Mucosa of descending colon (tissue), 3 donors: ENCODE results near the gene ABCA4. TPM values are rescaled to one million over a fixed set of nuclear protein-coding genes. Genes with fewer than 3 reads are reported as not detected.
A peak's percentile ranks its signal among the peaks of the same experiment; 100 is the strongest.

ENCODE experiments used
- ATAC-seq: fragments of 200-7000 bp; cut with Tn5 transposase; one replicate; pipeline ENCODE4 v1.9.1; 2020; ENCODE audit warnings: mild to moderate bottlenecking, moderate library complexity
- DNase-seq, 3 donors: peaks; one replicate each; pipeline ENCODE4 v3.0.0-alpha.2; 2020
- H3K36me3 ChIP-seq: fragments of 200-600 bp; one replicate; pipeline ENCODE4 v1.8.0; 2021; ENCODE audit warnings: low read depth, mild to moderate bottlenecking
- H3K4me1 ChIP-seq: fragments of 200-600 bp; one replicate; pipeline ENCODE4 v1.8.0; 2021; ENCODE audit warnings: low read depth, mild to moderate bottlenecking
- H3K4me3 ChIP-seq: fragments of 200-600 bp; one replicate; pipeline ENCODE4 v1.8.0; 2021; ENCODE audit warnings: mild to moderate bottlenecking
- H3K9me3 ChIP-seq: fragments of 200-600 bp; one replicate; pipeline ENCODE4 v1.8.0; 2021; ENCODE audit warnings: mild to moderate bottlenecking
- intact Hi-C, 2 donors: fragments of 100-400 bp; cut with DNase I in 1 of 2; cut with micrococcal nuclease in 1 of 2; formaldehyde crosslinking; loops; one replicate each; pipeline versions ENCODE4 v1.11.0 to v1.11.1; 2022; cut with DNase I, micrococcal nuclease
- total RNA-seq, 3 donors: library from RNA; stranded (reverse); fragmentation: NEBNext Ultra II Directional in 2 of 3; extraction: Animal tissue kit (Norgen Biotek cat#: 25700) in 2 of 3; gene quantifications; one replicate each; pipeline versions ENCODE4 v1.2.1 to v1.2.4, GENCODE V29; 2021 to 2023
- TF ChIP-seq, protein P1 (sequence below): fragments of 200-600 bp; IDR thresholded peaks from one replicate; pipeline ENCODE4 v1.8.0; 2022; ENCODE audit warnings: antibody characterized with exemption, mild to moderate bottlenecking
- donor health status: DM: no; HTN: no; CAD: no; lungs with moderate emphysema.
- donor health status: DM: no; HTN: no; CAD: no.
- donor health status: DM: no; HTN: yes; CAD: no.

The ABCA4 gene
- total RNA-seq, 3 donors from 2014 or later: 0.34 to 1.0 TPM; not detected in 1

DNA sequence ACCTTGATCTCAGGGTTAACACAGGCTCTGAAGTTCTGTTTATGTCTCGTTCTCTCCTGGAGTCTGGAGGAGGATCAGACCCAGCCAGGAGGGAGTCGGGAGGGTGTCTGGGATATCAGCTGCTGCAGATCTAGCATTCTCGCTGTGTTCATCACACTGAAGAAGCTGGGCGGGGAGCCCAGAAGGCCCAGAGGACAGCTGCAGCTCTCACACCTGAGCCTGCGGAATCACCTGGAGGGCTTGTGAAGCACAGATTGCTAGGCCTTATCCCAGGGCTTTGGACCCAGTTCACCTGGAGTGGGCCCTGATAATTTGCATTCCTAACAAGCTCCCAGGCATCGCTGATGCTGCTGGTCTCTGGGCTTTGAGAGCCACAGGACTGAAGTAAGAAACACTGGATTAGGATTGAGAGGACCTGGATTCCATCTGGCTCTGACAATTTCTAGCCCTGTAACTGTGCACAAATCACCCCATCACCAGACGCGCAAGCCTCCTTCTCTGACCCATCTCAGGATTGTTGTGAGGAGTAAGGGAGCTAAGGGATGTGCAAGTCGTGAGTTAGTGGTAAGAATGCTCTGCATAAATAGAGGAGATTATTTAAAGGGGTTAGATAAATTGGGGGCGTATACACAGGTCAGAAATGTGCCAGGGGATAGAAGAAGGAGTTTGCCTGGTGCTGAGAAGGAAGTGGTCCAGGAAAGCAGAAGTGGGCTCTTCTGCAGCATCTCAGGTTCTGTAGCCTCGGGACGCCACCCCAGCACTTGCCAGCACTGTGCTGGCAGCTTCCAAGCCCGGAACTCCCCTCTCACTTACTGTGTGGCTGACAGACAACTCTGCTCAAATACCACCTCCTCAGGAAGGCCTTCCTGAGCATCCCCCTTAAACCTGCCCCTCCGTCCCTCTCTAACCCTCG lies 19.1 kb downstream of the ABCA4 start:
- TF ChIP-seq, protein P1, sequence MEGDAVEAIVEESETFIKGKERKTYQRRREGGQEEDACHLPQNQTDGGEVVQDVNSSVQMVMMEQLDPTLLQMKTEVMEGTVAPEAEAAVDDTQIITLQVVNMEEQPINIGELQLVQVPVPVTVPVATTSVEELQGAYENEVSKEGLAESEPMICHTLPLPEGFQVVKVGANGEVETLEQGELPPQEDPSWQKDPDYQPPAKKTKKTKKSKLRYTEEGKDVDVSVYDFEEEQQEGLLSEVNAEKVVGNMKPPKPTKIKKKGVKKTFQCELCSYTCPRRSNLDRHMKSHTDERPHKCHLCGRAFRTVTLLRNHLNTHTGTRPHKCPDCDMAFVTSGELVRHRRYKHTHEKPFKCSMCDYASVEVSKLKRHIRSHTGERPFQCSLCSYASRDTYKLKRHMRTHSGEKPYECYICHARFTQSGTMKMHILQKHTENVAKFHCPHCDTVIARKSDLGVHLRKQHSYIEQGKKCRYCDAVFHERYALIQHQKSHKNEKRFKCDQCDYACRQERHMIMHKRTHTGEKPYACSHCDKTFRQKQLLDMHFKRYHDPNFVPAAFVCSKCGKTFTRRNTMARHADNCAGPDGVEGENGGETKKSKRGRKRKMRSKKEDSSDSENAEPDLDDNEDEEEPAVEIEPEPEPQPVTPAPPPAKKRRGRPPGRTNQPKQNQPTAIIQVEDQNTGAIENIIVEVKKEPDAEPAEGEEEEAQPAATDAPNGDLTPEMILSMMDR: no peak
- no peaks in the 10 kb centered on the region for H3K36me3 ChIP-seq
- H3K4me1 ChIP-seq: no peaks in the 10 kb centered on the region
- intact Hi-C loops: no loop called here
- H3K4me3 ChIP-seq: no peak overlapping the region
- no peaks in the 10 kb centered on the region for H3K9me3 ChIP-seq
- ATAC-seq: no peak
- DNase-seq: no peak

DNA sequence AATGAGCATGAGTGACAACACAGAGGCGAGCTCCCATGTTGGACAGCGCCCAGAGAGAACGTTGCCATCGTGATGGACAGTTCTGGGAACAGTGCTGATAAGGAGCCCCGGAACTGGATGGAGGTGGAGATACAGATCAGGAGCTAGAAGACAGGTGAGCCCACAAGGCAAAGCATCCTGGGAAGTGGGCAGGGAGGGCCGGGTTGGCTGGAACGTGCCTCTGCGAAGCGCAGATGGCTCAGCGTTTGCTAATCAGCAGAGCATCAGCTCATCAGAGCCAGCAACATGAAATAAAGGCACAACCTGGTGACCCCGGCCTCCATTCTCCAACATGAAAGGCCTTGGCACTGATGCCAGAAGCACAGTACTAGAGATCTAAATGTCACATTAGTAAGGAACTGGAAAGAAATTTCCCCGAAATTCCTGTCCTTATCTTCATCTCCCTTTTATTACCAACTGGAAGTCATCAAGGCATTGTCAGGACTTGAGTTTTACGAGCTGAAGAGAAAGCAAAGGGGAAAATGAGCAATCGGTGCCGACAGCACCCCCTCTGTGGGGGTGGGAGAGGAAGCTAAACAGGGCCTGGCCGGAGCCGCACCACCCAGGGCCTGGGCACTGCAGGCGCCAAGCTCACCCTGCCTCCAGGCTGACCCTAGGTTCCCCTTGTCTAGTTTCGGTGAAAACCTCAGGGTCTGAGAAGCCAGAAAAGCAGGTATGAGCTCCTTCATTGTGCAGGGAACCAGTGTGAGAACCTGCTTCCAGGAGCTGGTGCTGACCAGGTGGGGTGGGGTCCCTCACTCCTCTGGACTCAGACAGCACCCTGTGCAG lies 19.9 kb downstream of the ABCA4 start:
- intact Hi-C loops: no loop called here

DNA sequence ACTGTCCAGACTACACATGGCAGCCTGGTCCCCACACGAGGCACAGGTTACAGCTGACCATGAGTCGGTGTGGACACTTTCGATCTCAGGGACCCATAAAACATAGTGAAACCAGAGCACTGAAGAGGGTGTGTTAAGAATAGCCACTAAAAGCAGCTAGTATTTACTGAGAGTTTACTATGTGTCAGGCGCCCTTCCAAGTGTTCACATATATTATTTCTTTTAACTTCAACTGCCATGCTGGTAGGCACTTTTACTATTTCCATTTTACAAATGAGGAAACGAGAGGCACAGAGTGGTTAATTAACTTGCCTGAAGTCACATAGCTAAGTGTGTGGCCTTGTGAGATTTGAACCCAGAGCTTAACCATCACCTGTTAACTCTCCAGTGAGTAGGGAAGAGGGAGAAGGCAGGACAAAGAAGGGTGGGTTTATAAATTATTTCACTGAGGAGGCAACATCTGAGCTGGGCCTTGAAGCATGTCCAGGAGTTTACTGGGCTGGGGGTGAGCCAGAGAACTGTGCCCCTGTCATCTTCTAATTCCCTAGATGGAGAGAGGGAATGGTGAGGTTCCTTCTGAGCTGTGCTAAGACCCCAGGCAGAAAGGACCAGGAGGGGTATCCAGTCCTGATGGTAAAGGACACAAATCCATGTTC lies 20.7 kb downstream of the ABCA4 start:
- TF ChIP-seq, protein P1: no peak

More for the DNA sequence above, 19.9 kb downstream of the ABCA4 start:
- no peaks in the 10 kb centered on the region for H3K4me1 ChIP-seq
- no peak overlapping the region for H3K4me3 ChIP-seq
- no peaks in the 10 kb centered on the region for H3K36me3 ChIP-seq
- H3K9me3 ChIP-seq: no peaks in the 10 kb centered on the region
- peak; percentile 50 for ATAC-seq
- DNase-seq: no peak
- TF ChIP-seq, protein P1: no peak

DNA sequence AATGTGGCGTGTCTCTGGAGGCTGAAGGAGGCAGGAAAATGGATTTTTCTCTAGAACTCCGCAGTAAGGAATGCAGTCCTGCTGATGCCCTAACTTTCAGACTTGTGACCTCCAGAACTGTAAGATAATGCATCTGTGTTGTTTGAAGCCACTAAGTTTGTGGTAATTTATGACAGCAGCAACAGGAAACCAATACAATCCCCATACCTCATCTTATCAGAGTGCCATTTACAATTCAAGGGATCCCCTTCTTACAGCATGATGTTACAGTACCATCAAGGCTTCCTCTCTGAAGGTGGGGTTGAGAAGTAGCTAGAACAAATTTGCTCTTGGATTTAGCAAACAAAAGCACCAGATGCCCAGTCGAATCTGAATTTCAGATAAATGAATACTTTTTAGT lies 21.6 kb downstream of the ABCA4 start:
- H3K4me1 ChIP-seq: no peaks in the 10 kb centered on the region
- no peak for ATAC-seq
- no peak overlapping the region for H3K4me3 ChIP-seq
- no peak for DNase-seq
- no peaks in the 10 kb centered on the region for H3K9me3 ChIP-seq
- TF ChIP-seq, protein P1: no peak
- no peaks in the 10 kb centered on the region for H3K36me3 ChIP-seq
- intact Hi-C loops: no loop called here

More for the DNA sequence above, 20.7 kb downstream of the ABCA4 start:
- no peaks in the 10 kb centered on the region for H3K36me3 ChIP-seq
- DNase-seq (no peak), ATAC-seq (no peak)
- H3K4me3 ChIP-seq: no peak overlapping the region
- H3K9me3 ChIP-seq: no peaks in the 10 kb centered on the region
- no peaks in the 10 kb centered on the region for H3K4me1 ChIP-seq
- intact Hi-C loops: no loop called here

DNA sequence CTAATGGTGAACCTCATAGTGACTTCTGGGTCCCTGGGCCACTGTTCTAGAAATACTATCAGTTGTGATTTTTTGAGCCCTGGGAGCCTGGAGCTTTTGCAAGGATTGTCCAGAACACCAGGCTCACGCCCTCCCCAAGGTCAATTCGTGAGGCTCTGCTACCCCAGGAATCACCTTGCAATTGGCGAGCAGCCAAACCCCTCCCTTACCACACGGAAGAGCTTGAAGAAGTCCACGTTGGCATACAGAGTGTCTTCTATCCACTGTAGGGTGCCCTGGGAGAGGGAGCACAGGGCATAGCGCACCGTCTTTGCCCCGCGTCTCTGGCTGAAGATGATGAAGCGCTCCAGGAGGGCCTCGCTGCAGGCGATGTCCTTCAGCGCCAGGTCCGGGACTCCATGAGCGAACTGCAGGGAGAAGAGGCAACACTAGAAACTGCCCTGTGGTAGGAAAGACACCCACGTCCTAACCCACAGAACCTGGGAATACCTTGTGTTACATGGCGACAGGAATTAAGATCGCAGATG lies 22.3 kb downstream of the ABCA4 start:
- Histone ChIP-seq H3K9me3 (no peaks in the 10 kb centered on the region), H3K4me3 (no peak overlapping the region), H3K36me3 (no peaks in the 10 kb centered on the region), H3K4me1 (peaks cover 4% of the 10 kb centered on the region)
- intact Hi-C loops: no loop called here
- TF ChIP-seq, protein P1: no peak
- ATAC-seq (no peak), DNase-seq (peak in 1 of 3 donors; percentile 16)
